Sigmoid colon (tissue), 7 donors: ENCODE data around the gene MAGI2. TPM values are rescaled to one million over a fixed set of nuclear protein-coding genes. Genes with fewer than 3 reads are reported as not detected.

Source experiments
- DNase-seq: peaks from one replicate; pipeline ENCODE4 v3.0.0-alpha.2; 2019
- H3K27ac ChIP-seq, 4 donors: fragments of 200-600 bp; sonication (generic); one replicate each; pipeline ENCODE4 v1.5.1; 2016 to 2019; ENCODE audit warnings: mild to moderate bottlenecking in 1 of 4
- H3K27me3 ChIP-seq, 3 donors: fragments of 200-600 bp; sonication (generic); one replicate each; pipeline ENCODE4 v1.5.1; 2019; ENCODE audit warnings: mild to moderate bottlenecking in 1 of 3
- H3K36me3 ChIP-seq, 4 donors: fragments of 200-600 bp; sonication (generic); one replicate each; pipeline ENCODE4 v1.5.1; 2016 to 2019
- H3K4me1 ChIP-seq, 4 donors: fragments of 200-600 bp; sonication (generic); one replicate each; pipeline ENCODE4 v1.5.1; 2017 to 2019
- H3K4me3 ChIP-seq, 4 donors: fragments of 200-600 bp; sonication (generic); one replicate each; pipeline ENCODE4 v1.5.1; 2017 to 2019; ENCODE audit warnings: mild to moderate bottlenecking in 2 of 4, moderate library complexity in 1 of 4
- H3K9me3 ChIP-seq, 4 donors: fragments of 200-600 bp in 3 of 4; sonication (generic) in 3 of 4; one replicate each; pipeline versions ENCODE4 v1.5.1 to v1.6.1; 2013 to 2019
- CTCF ChIP-seq, 4 experiments: fragments of 450-650 bp in 3 of 4; fragments of 200-600 bp in 1 of 4; IDR thresholded peaks; one replicate each; pipeline ENCODE4 v1.5.1; 2016 to 2019; ENCODE audit warnings: antibody characterized with exemption in 4 of 4, mild to moderate bottlenecking in 3 of 4, moderate library complexity in 2 of 4
- EP300 ChIP-seq, 4 donors: sonication (generic); formaldehyde crosslinking; IDR thresholded peaks; one replicate each; pipeline ENCODE4 v1.6.1; 2017; ENCODE audit warnings: antibody characterized with exemption in 4 of 4
- POLR2A ChIP-seq, 2 donors: fragments of 450-650 bp; IDR thresholded peaks; one replicate each; pipeline ENCODE4 v1.6.1; 2016; ENCODE audit warnings: antibody characterized with exemption in 2 of 2, mild to moderate bottlenecking in 2 of 2, moderate library complexity in 2 of 2
- POLR2AphosphoS5 ChIP-seq, 4 donors: sonication (generic); formaldehyde crosslinking; IDR thresholded peaks; one replicate each; pipeline ENCODE4 v1.6.1; 2017; ENCODE audit warnings: antibody characterized with exemption in 4 of 4
- WGBS, 2 donors: extraction: QIAGEN DNeasy Blood & Tissue Kit; methylation state at CpG; one replicate each; pipeline ENCODE4 v1.1.7; 2013; 5-methylcytosine and 5-hydroxymethylcytosine counted together
- intact Hi-C: fragments of 100-400 bp; cut with DNase I; formaldehyde crosslinking; loops from one replicate; pipeline ENCODE4 v1.15.1; 2023
- polyA plus RNA-seq, 3 donors: library from polyadenylated mRNA; stranded (reverse); fragments of 200-250 nt; gene quantifications; one replicate each; pipeline ENCODE4 v1.2.3, GENCODE V29; 2013
- total RNA-seq, 4 donors: library from RNA; depleted of rRNA; stranded (reverse); fragments of >200 nt; gene quantifications; one replicate each; pipeline ENCODE4 v1.1.0, GENCODE V29; 2016
- donor health status: healthy with polysubstance abuse.
- donor health status: Bipolar disorder and iron deficiency.
- donor health status: healthy.

The MAGI2 gene
- total and polyA plus RNA-seq, 7 donors = 0.69 to 26.9 (median 14.7) TPM

DNA sequence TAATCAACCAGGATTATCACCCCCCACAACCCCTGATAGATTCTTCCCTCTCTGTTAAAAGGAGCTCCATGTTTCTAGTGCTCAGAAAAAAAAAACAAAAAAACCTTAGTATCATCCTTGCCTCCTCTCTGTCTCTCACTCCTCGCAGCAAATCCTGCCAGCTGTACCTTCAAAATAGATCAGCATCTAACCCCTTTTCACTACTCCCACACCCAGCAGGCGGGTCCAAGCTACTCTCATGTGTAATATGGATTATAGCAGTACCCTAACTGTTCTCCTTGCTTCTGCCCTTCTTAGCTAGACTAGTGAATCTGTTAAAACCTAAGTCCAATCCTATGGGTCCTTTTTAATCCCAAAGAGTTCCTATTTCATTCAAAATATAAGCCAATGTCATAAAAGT is 667.4 kb downstream of the MAGI2 start:
- no peak for TF ChIP-seq EP300 (IDR thresholded peaks at IDR 0.05)
- TF ChIP-seq CTCF (IDR thresholded peaks at IDR 0.05) = no peak
- TF ChIP-seq POLR2A (IDR thresholded peaks at IDR 0.05) = no peak
- TF ChIP-seq POLR2AphosphoS5 (IDR thresholded peaks at IDR 0.05) = no peak
- no peak overlapping the region for H3K27ac ChIP-seq
- H3K36me3 ChIP-seq = no peaks in the 10 kb centered on the region
- WGBS, 2 donors = 79 to 81% methylated on average over 2 of the region's 2 CpGs
- no peaks in the 10 kb centered on the region for H3K9me3 ChIP-seq
- intact Hi-C loops = no loop called here
- H3K4me1 ChIP-seq = no peaks in the 10 kb centered on the region
- H3K4me3 ChIP-seq = no peak overlapping the region
- H3K27me3 ChIP-seq = no peaks in the 10 kb centered on the region
- no peak for DNase-seq

GRCh38 chr7:78783179-78783962 is 670.1 kb downstream of the MAGI2 start:
- H3K4me1 ChIP-seq = no peaks in the 10 kb centered on the region
- intact Hi-C loops = no loop called here
- H3K4me3 ChIP-seq = no peak overlapping the region
- WGBS, 2 donors = 70 to 80% methylated on average over 9 of the region's 9 CpGs
- no peaks in the 10 kb centered on the region for H3K9me3 ChIP-seq
- DNase-seq = no peak
- H3K27ac ChIP-seq = no peak overlapping the region
- no peaks in the 10 kb centered on the region for H3K36me3 ChIP-seq
- no peaks in the 10 kb centered on the region for H3K27me3 ChIP-seq
- no peak for TF ChIP-seq EP300 (IDR thresholded peaks at IDR 0.05)
- no peak for TF ChIP-seq CTCF (IDR thresholded peaks at IDR 0.05)
- no peak for TF ChIP-seq POLR2A (IDR thresholded peaks at IDR 0.05)
- TF ChIP-seq POLR2AphosphoS5 (IDR thresholded peaks at IDR 0.05) = no peak

GRCh38 chr7:78780560-78780959 is 672.9 kb downstream of the MAGI2 start:
- no peaks in the 10 kb centered on the region for H3K4me1 ChIP-seq
- intact Hi-C loops = no loop called here
- H3K27ac ChIP-seq = no peak overlapping the region
- no peaks in the 10 kb centered on the region for H3K9me3 ChIP-seq
- no peak for DNase-seq
- TF ChIP-seq POLR2AphosphoS5 (IDR thresholded peaks at IDR 0.05) (no peak), EP300 (IDR thresholded peaks at IDR 0.05) (no peak), POLR2A (IDR thresholded peaks at IDR 0.05) (no peak), CTCF (IDR thresholded peaks at IDR 0.05) (no peak)
- H3K36me3 ChIP-seq = no peaks in the 10 kb centered on the region
- 25 to 57% methylated on average over 4 of the region's 4 CpGs for WGBS, 2 donors
- no peaks in the 10 kb centered on the region for H3K27me3 ChIP-seq
- no peak overlapping the region for H3K4me3 ChIP-seq

DNA sequence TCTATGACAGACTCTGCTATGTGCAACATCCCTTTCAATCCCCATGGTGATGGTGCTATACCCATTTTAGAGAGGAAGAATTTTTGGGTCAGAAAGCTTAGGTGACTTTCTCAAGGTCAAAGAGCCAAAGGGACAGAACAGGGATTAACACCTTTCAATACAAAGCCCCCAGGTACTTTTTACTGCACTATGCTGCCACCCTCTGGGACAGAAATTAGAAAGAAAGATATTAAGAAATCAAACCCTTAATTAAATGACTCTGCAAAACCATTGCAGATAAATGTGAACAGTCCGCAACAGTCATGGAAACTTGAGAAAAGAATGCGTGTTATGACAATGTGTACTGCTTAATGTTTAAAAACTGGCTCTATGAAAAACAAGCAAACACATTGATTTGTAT is 673.7 kb downstream of the MAGI2 start:
- Histone ChIP-seq H3K27ac (no peak overlapping the region), H3K36me3 (no peaks in the 10 kb centered on the region), H3K9me3 (no peaks in the 10 kb centered on the region), H3K27me3 (no peaks in the 10 kb centered on the region), H3K4me1 (no peaks in the 10 kb centered on the region), H3K4me3 (no peak overlapping the region)
- TF ChIP-seq EP300 (IDR thresholded peaks at IDR 0.05) = no peak
- no peak for TF ChIP-seq CTCF (IDR thresholded peaks at IDR 0.05)
- no peak for TF ChIP-seq POLR2AphosphoS5 (IDR thresholded peaks at IDR 0.05)
- no peak for TF ChIP-seq POLR2A (IDR thresholded peaks at IDR 0.05)
- intact Hi-C loops = no loop called here
- 93 to 94% methylated on average over 2 of the region's 2 CpGs for WGBS, 2 donors
- DNase-seq = no peak

- Histone ChIP-seq H3K9me3 (no peaks in the 10 kb centered on the region), H3K36me3 (no peaks in the 10 kb centered on the region), H3K4me1 (no peaks in the 10 kb centered on the region), H3K27ac (no peak overlapping the region), H3K27me3 (no peaks in the 10 kb centered on the region), H3K4me3 (no peak overlapping the region)
- no peak for TF ChIP-seq EP300 (IDR thresholded peaks at IDR 0.05)
- TF ChIP-seq POLR2A (IDR thresholded peaks at IDR 0.05) = no peak
- TF ChIP-seq CTCF (IDR thresholded peaks at IDR 0.05) = no peak
- TF ChIP-seq POLR2AphosphoS5 (IDR thresholded peaks at IDR 0.05) = no peak
- DNase-seq = no peak
- intact Hi-C loops = no loop called here
- WGBS, 2 donors = 85 to 89% methylated on average over 2 of the region's 2 CpGs
These were observed 675.6 kb downstream of the MAGI2 start for GRCh38 chr7:78777829-78778228.
